K562 (cell line): ENCODE data around the gene GPX2.

Experiments used
- CTCF ChIP-seq, 3 experiments: IDR thresholded peaks in 2 of 3; conservative IDR thresholded peaks in 1 of 3; 2 replicates each; pipeline ENCODE4 v1.5.1; 2011 to 2012; ENCODE audit warnings: low read length in 3 of 3, mild to moderate bottlenecking in 3 of 3, control low read depth in 2 of 3, improper control_type of control experiment in 1 of 3, inconsistent platforms in 1 of 3, low read depth in 1 of 3, mixed read lengths in 1 of 3, moderate library complexity in 1 of 3; ENCODE audit not compliant: insufficient read depth in 2 of 3
- FOXA3 ChIP-seq, 2 experiments: fragments of 450-650 bp in 1 of 2; sonication (generic) in 1 of 2; formaldehyde crosslinking; IDR thresholded peaks in 1 of 2; conservative IDR thresholded peaks in 1 of 2; 2 replicates each; pipeline versions ENCODE4 v1.4.0 to v1.8.0; 2020 to 2022; ENCODE audit warnings: mild to moderate bottlenecking in 2 of 2, missing genetic modification reagents in 1 of 2
- MAFK ChIP-seq: IDR thresholded peaks from 2 replicates; pipeline ENCODE4 v1.6.1; 2011; ENCODE audit warnings: low read length, improper control_type of control experiment
- NKRF ChIP-seq: fragments of 450-650 bp; IDR thresholded peaks from 2 replicates; pipeline ENCODE4 v1.6.1; 2016; ENCODE audit warnings: borderline replicate concordance
- POLR2AphosphoS5 ChIP-seq: IDR thresholded peaks from 2 replicates; pipeline ENCODE4 v1.6.1; 2011; ENCODE audit warnings: mild to moderate bottlenecking, low read depth, low read length, moderate library complexity; ENCODE audit not compliant: control insufficient read depth, insufficient read depth

- TF ChIP-seq MAFK (no peak), POLR2AphosphoS5 (no peak), CTCF (IDR thresholded peaks at IDR 0.05 in 2 of 3, conservative IDR thresholded peaks at IDR 0.05 in 1 of 3; ENCODE audit: insufficient read depth in 2 of 3, low read depth in 1 of 3, low read length in 3 of 3) (no peak), FOXA3 (CRISPR knock-in tag; conservative IDR thresholded peaks at IDR 0.05 in 1 of 2, IDR thresholded peaks at IDR 0.05 in 1 of 2) (no peak), NKRF (no peak)
Measured at GRCh38 chr14:64926398-64926995, 16.0 kb downstream of the GPX2 start.
